HepG2 (cell line): ENCODE measurements around the gene CERS6. TPM values are rescaled to one million over a fixed set of nuclear protein-coding genes. Genes with fewer than 3 reads are reported as not detected.
A peak's percentile ranks its signal among the peaks of the same experiment; 100 is the strongest.

Experiments
- ATAC-seq: fragments of 200-7000 bp; cut with Tn5 transposase; 3 replicates; pipeline ENCODE4 v1.9.1; 2020; ENCODE audit warnings: mild to moderate bottlenecking, moderate library complexity
- BruUV-seq: library from RNA; stranded (reverse); fragments of 400-500 nt; replicated peaks from 2 replicates; lab custom pipeline; 2021; lab: Mats Ljungman, UMichigan
- CTCF ChIA-PET: fragments of 300-600 bp; formaldehyde crosslinking; extraction: SDS; loops from one replicate; lab custom pipeline; 2021; ENCODE audit warnings: low total read pairs, inconsistent platforms, low intra/inter-chr PET ratio; lab: Yijun Ruan, JAX
- POLR2A ChIA-PET: fragments of 350-600 bp; sonication (Branson Sonifier 250); formaldehyde crosslinking; loops from one replicate; lab custom pipeline; 2020; ENCODE audit warnings: antibody characterized with exemption, inconsistent platforms; lab: Yijun Ruan, JAX
- DNase-seq: peaks from one replicate; pipeline ENCODE4 v3.0.0-alpha.2; 2015; ENCODE audit warnings: low spot score
- FAIRE-seq: peaks from 3 replicates; lab custom pipeline; 2011; peaks lifted over from hg19 to GRCh38; lab: Jason Lieb, UNC
- H2AFZ ChIP-seq: one replicate; pipeline ENCODE4 v1.6.1; 2011; ENCODE audit warnings: low read length, inconsistent platforms
- H3K27ac ChIP-seq: fragments of 300-600 bp; 3 replicates; pipeline ENCODE4 v1.8.0; 2011; ENCODE audit warnings: mixed run types, mild to moderate bottlenecking, mixed read lengths, low read length, inconsistent platforms; ENCODE audit not compliant: insufficient read depth; ENCODE audit errors: extremely low read length
- H3K27me3 ChIP-seq, 2 experiments: fragments of 200-600 bp in 1 of 2; 2 replicates in 1 of 2; 3 replicates in 1 of 2; pipeline versions ENCODE4 v1.6.0 to v1.8.0; 2011; ENCODE audit warnings: low read length in 2 of 2, mild to moderate bottlenecking in 2 of 2, moderate library complexity in 2 of 2, inconsistent platforms in 1 of 2; ENCODE audit not compliant: insufficient read depth in 2 of 2, control insufficient read depth in 1 of 2
- H3K36me3 ChIP-seq, 2 experiments: fragments of 200-600 bp in 1 of 2; replicated peaks in 1 of 2; 2 replicates in 1 of 2; 3 replicates in 1 of 2; pipeline versions ENCODE4 v1.5.1 to v1.8.0; 2011; ENCODE audit warnings: low read length in 2 of 2, inconsistent platforms in 1 of 2; ENCODE audit not compliant: insufficient read depth in 2 of 2, control insufficient read depth in 1 of 2
- H3K4me1 ChIP-seq: 2 replicates; pipeline ENCODE4 v1.5.1; 2012; ENCODE audit warnings: low read length, inconsistent platforms; ENCODE audit not compliant: insufficient read depth
- H3K4me2 ChIP-seq: 2 replicates; pipeline ENCODE4 v1.6.0; 2011; ENCODE audit warnings: low read depth, low read length, inconsistent platforms
- H3K4me3 ChIP-seq, 3 experiments: fragments of 200-600 bp in 1 of 3; sonication (generic), shearing (Covaris generic) in 1 of 3; replicated peaks in 1 of 3; 2 replicates each; pipeline ENCODE4 v1.5.1; 2011 to 2016; ENCODE audit warnings: low read length in 3 of 3, inconsistent platforms in 2 of 3, low read depth in 2 of 3, mild to moderate bottlenecking in 2 of 3, control low read depth in 1 of 3, mixed read lengths in 1 of 3; ENCODE audit not compliant: insufficient read depth in 1 of 3
- H3K79me2 ChIP-seq: one replicate; pipeline ENCODE4 v1.6.1; 2011; ENCODE audit warnings: low read length, inconsistent platforms; ENCODE audit not compliant: insufficient read depth
- H3K9ac ChIP-seq: 2 replicates; pipeline ENCODE4 v1.6.0; 2011; ENCODE audit warnings: mild to moderate bottlenecking, low read depth, low read length, inconsistent platforms; ENCODE audit not compliant: insufficient read depth
- H3K9me3 ChIP-seq: 2 replicates; pipeline ENCODE4 v1.5.1; 2012; ENCODE audit warnings: mild to moderate bottlenecking, low read length
- H4K20me1 ChIP-seq: 2 replicates; pipeline ENCODE4 v1.6.0; 2011; ENCODE audit warnings: inconsistent platforms, mild to moderate bottlenecking, low read length, moderate library complexity; ENCODE audit not compliant: insufficient read depth
- ATAD3A ChIP-seq: sonication (generic); formaldehyde crosslinking; IDR thresholded peaks from 2 replicates; pipeline ENCODE4 v1.4.0; 2020; ENCODE audit warnings: missing genetic modification reagents
- IRX3 ChIP-seq: sonication (generic); formaldehyde crosslinking; IDR thresholded peaks from 2 replicates; pipeline ENCODE4 v1.8.1; 2023; ENCODE audit warnings: mild to moderate bottlenecking, low read depth, missing genetic modification reagents, borderline replicate concordance
- ISX ChIP-seq: sonication (generic); formaldehyde crosslinking; conservative IDR thresholded peaks from 2 replicates; pipeline ENCODE4 v1.5.0; 2020; ENCODE audit warnings: missing genetic modification reagents
- KAT2B ChIP-seq: fragments of 150-350 bp; IDR thresholded peaks from 2 replicates; pipeline ENCODE4 v1.6.1; 2014; ENCODE audit warnings: low read depth, low read length, borderline replicate concordance
- MAFF ChIP-seq: IDR thresholded peaks from 2 replicates; pipeline ENCODE4 v1.6.1; 2011; ENCODE audit warnings: low read depth, low read length, improper control_type of control experiment
- MAFK ChIP-seq, 2 experiments: IDR thresholded peaks in 1 of 2; conservative IDR thresholded peaks in 1 of 2; 2 replicates each; pipeline ENCODE4 v1.6.1; 2011; ENCODE audit warnings: improper control_type of control experiment in 2 of 2, low read length in 2 of 2
- PHF21A ChIP-seq: sonication (generic); formaldehyde crosslinking; IDR thresholded peaks from 2 replicates; pipeline ENCODE4 v1.5.0; 2020; ENCODE audit warnings: mild to moderate bottlenecking, missing genetic modification reagents
- PPARG ChIP-seq: conservative IDR thresholded peaks from 2 replicates; pipeline ENCODE4 v1.6.1; 2016; ENCODE audit warnings: missing biosample characterization, missing genetic modification reagents
- SMAD3 ChIP-seq: sonication (generic); formaldehyde crosslinking; IDR thresholded peaks from 2 replicates; pipeline ENCODE4 v1.4.0; 2020; ENCODE audit warnings: missing genetic modification reagents
- SMAD9 ChIP-seq: sonication (generic); formaldehyde crosslinking; IDR thresholded peaks from 2 replicates; pipeline ENCODE4 v1.5.1; 2020; ENCODE audit warnings: mild to moderate bottlenecking, missing genetic modification reagents
- SP5 ChIP-seq: IDR thresholded peaks from 2 replicates; pipeline ENCODE4 v1.6.1; 2016; ENCODE audit warnings: low read depth, borderline replicate concordance
- ZFX ChIP-seq: sonication (generic); formaldehyde crosslinking; IDR thresholded peaks from 2 replicates; pipeline ENCODE4 v1.4.0; 2020; ENCODE audit warnings: mild to moderate bottlenecking, low read depth, missing genetic modification reagents, moderate library complexity
- ZKSCAN8 ChIP-seq: IDR thresholded peaks from 2 replicates; pipeline ENCODE4 v1.6.1; 2016; ENCODE audit warnings: borderline replicate concordance, missing genetic modification reagents, missing compliant biosample characterization
- ZNF230 ChIP-seq: sonication (generic); formaldehyde crosslinking; IDR thresholded peaks from 2 replicates; pipeline ENCODE4 v1.4.0; 2020; ENCODE audit warnings: mild to moderate bottlenecking, missing genetic modification reagents
- ZNF24 ChIP-seq: fragments of 450-650 bp; IDR thresholded peaks from 2 replicates; pipeline ENCODE4 v1.6.1; 2017; ENCODE audit warnings: antibody characterized with exemption, mild to moderate bottlenecking
- ZNF354B ChIP-seq: sonication (generic); formaldehyde crosslinking; IDR thresholded peaks from 2 replicates; pipeline ENCODE4 v1.8.0; 2022; ENCODE audit warnings: mild to moderate bottlenecking, missing genetic modification reagents
- ZNF775 ChIP-seq: sonication (generic); formaldehyde crosslinking; IDR thresholded peaks from 2 replicates; pipeline ENCODE4 v1.4.0; 2020; ENCODE audit warnings: missing genetic modification reagents, mild to moderate bottlenecking, moderate library complexity, borderline replicate concordance
- WGBS: methylation state at CpG from one replicate; pipeline ENCODE4 v1.1.6; 2017; ENCODE audit warnings: low lambda C conversion rate; 5-methylcytosine and 5-hydroxymethylcytosine counted together
- in situ Hi-C: cut with HindIII; loops from 2 replicates; pipeline ENCODE4 v1.10.0; 2017; ENCODE audit warnings: low pct_unique_long_range_greater_than_20kb; ENCODE audit not compliant: extremely low pct_ligation_motif_present
- intact Hi-C: fragments of 100-400 bp; cut with micrococcal nuclease; formaldehyde crosslinking; loops from one replicate; pipeline ENCODE4 v1.10.0; 2022; ENCODE audit not compliant: unreplicated experiment
- polyA plus RNA-seq, 8 experiments: library from polyadenylated mRNA; depleted of rRNA in 3 of 8; stranded (reverse) in 7 of 8; unstranded in 1 of 8; fragments of >200 nt; fragmentation: Illumina TruSeq in 4 of 8; extraction: Trizol in 4 of 8; gene quantifications; 2 replicates each; pipeline versions ENCODE4 v1.2.1 to v1.2.3, GENCODE V29; 2011 to 2016; ENCODE audit warnings: low read depth in 4 of 8, missing spikeins in 1 of 8, mixed read lengths in 1 of 8; ENCODE audit not compliant: insufficient read depth in 1 of 8
- total RNA-seq, 5 experiments: library from RNA; depleted of rRNA; stranded (reverse); fragments of >200 nt; fragmentation: Illumina TruSeq; extraction: Trizol; gene quantifications; 2 replicates each; pipeline ENCODE4 v1.2.3, GENCODE V29; 2016; ENCODE audit warnings: low read depth in 1 of 5

The CERS6 gene
- total and polyA plus RNA-seq, 2 of the 13 experiments (the other 11 are each of a cell fraction or from before 2014, with no cell fraction given), result 10.1 to 20.3 TPM

GRCh38 chr2:168702579-168702978 is 246.5 kb downstream of the CERS6 start:
- Histone ChIP-seq H3K4me1 (no peaks in the 10 kb centered on the region), H3K4me2 (no peak overlapping the region), H3K27ac (no peak overlapping the region), H3K4me3 (no peak overlapping the region), H3K36me3 (no peaks in the 10 kb centered on the region; a peak in 1 of 5 replicates), H3K27me3 (no peaks in the 10 kb centered on the region), H3K9ac (no peak overlapping the region), H4K20me1 (no peaks in the 10 kb centered on the region), H2AFZ (no peak overlapping the region), H3K9me3 (no peaks in the 10 kb centered on the region), H3K79me2 (no peaks in the 10 kb centered on the region)
- intact Hi-C loops (no loop called here), in situ Hi-C loops (no loop called here)
- 93% methylated on average over 2 of the region's 2 CpGs for WGBS
- FAIRE-seq, result no peak
- no peak for DNase-seq
- BruUV-seq, result no TSS peak
- POLR2A ChIA-PET, result no interaction called here
- ATAC-seq, result no peak
- CTCF ChIA-PET, result no interaction called here
- TF ChIP-seq PPARG (CRISPR knock-in tag) (no peak), KAT2B (no peak), PHF21A (CRISPR knock-in tag) (no peak), SP5 (CRISPR knock-in tag) (no peak), ZFX (CRISPR knock-in tag) (no peak), ISX (CRISPR knock-in tag) (no peak), SMAD3 (CRISPR knock-in tag) (no peak), ZKSCAN8 (CRISPR knock-in tag) (no peak), ZNF230 (no peak), ATAD3A (CRISPR knock-in tag) (no peak), ZNF775 (no peak), IRX3 (CRISPR knock-in tag) (no peak), SMAD9 (CRISPR knock-in tag) (no peak), ZNF24 (no peak), ZNF354B (CRISPR knock-in tag) (no peak), MAFF (peak; percentile 50; the same call in 1 of the 2 replicates), MAFK (conservative IDR thresholded peaks at IDR 0.05 in 1 of 2, IDR thresholded peaks at IDR 0.05 in 1 of 2; ENCODE audit: low read length in 2 of 2) (peak; percentile 62 to 66)
